SKM-1 treated with dmso at 0.1 percent for 144 hours (cell line): Measurements from ENCODE around the gene ACMSD.
"Not testable (repeated sequence)": the region's sequence is repeated elsewhere in the genome, so short reads cannot be mapped to it uniquely, and the experiment has no call there.

Experiments used
- DNase-seq: peaks from one replicate; lab custom pipeline; 2025; ENCODE audit not compliant: unreplicated experiment; lab: John Stamatoyannopoulos, UW

The ACMSD gene

GRCh38 chr2:134905168-134905567 is 66.8 kb downstream of the ACMSD start:
- DNase-seq, result no peak

- no peak for DNase-seq
Measured at GRCh38 chr2:134906726-134907125, 68.3 kb downstream of the ACMSD start.

- not testable (repeated sequence) for DNase-seq
Measured at GRCh38 chr2:134907441-134908116, 69.2 kb downstream of the ACMSD start.

GRCh38 chr2:134910763-134911399 is 72.5 kb downstream of the ACMSD start:
- no peak for DNase-seq

- no peak for DNase-seq
Measured at GRCh38 chr2:134911400-134911785, 73.0 kb downstream of the ACMSD start.

GRCh38 chr2:134912361-134912760 is 73.9 kb downstream of the ACMSD start:
- no peak for DNase-seq

GRCh38 chr2:134917360-134917865 is 79.0 kb downstream of the ACMSD start:
- DNase-seq, result no peak

GRCh38 chr2:134917888-134918525 is 79.6 kb downstream of the ACMSD start:
- DNase-seq, result peak; percentile 99

- DNase-seq, result peak; percentile 99
Measured at GRCh38 chr2:134918526-134919340, 80.3 kb downstream of the ACMSD start, which contains the start of gene CCNT2. CCNT2 (plus strand) TSS chr2:134918822; CDS start chr2:134918855, 33 bp downstream.

GRCh38 chr2:134919341-134920210 is 81.2 kb downstream of the ACMSD start:
- no peak for DNase-seq

- no peak for DNase-seq
Measured at GRCh38 chr2:134924912-134925311, 86.5 kb downstream of the ACMSD start.

- no peak for DNase-seq
Measured at GRCh38 chr2:134926231-134926931, 88.0 kb downstream of the ACMSD start.

- DNase-seq, result no peak
Measured at GRCh38 chr2:134927195-134927594, 88.8 kb downstream of the ACMSD start.

GRCh38 chr2:134932864-134933526 is 94.6 kb downstream of the ACMSD start:
- no peak for DNase-seq

GRCh38 chr2:134933732-134934131 is 95.3 kb downstream of the ACMSD start:
- DNase-seq, result no peak

GRCh38 chr2:134934150-134934549 is 95.7 kb downstream of the ACMSD start:
- no peak for DNase-seq

- no peak for DNase-seq
Measured at GRCh38 chr2:134934641-134935040, 96.2 kb downstream of the ACMSD start.

- no peak for DNase-seq
Measured at GRCh38 chr2:134936691-134937090, 98.3 kb downstream of the ACMSD start.

- DNase-seq, result peak; percentile 63
Measured at GRCh38 chr2:134943540-134943939, 105.1 kb downstream of the ACMSD start.
